ES-I3 (cell line): ENCODE measurements around the gene LCORL.
"Not testable (repeated sequence)": the region's sequence is repeated elsewhere in the genome, so short reads cannot be mapped to it uniquely, and the experiment has no call there.

ENCODE experiments used
- H3K36me3 ChIP-seq: 2 replicates; pipeline ENCODE4 v1.6.1; 2013; ENCODE audit warnings: mild to moderate bottlenecking, low read length, control low read depth, moderate library complexity; ENCODE audit not compliant: insufficient read depth
- H3K4me1 ChIP-seq: 2 replicates; pipeline ENCODE4 v1.6.1; 2013; ENCODE audit warnings: mild to moderate bottlenecking, control low read depth, low read length; ENCODE audit not compliant: insufficient read depth
- H3K9ac ChIP-seq: 2 replicates; pipeline ENCODE4 v1.6.1; 2013; ENCODE audit warnings: low read depth, mild to moderate bottlenecking, low read length, moderate library complexity
- H3K9me3 ChIP-seq: 2 replicates; pipeline ENCODE4 v1.6.1; 2013; ENCODE audit warnings: mild to moderate bottlenecking, low read length, moderate library complexity; ENCODE audit not compliant: control insufficient read depth, insufficient read depth

Gene LCORL

DNA sequence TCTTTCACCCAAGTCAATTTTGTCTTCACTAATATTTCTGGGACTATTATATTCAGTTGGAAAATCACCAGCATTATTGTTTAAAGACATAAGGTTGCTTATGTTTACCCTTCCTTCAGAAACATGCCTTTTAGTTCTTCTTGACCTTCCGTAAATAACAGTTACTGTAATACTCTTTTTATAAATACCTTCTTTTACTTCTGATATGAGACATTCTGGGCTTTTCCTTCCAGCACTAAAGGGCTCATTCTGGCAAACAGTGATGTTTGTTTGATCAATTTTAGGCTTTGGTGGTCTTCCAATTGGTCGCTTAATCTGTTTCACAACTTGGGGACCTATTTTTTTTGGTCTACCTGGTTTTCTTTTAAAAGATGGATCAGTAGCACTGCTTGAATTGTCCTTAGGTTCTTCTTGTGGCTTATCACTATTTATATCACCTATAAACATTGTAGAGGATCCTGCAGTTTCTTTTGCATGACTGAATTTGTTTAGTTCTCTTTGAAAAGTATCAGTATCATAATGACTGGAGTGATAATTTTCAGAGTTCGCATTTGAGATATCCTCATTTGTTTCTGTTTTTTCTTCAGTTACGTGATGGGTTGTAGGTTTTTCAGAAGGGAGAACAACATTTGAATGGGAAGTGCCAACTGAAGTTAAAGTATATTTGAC lies 146.0 kb downstream of the LCORL start:
- no peak overlapping the region for H3K9ac ChIP-seq
- H3K4me1 ChIP-seq = no peaks in the 10 kb centered on the region
- H3K36me3 ChIP-seq = no peaks in the 10 kb centered on the region
- H3K9me3 ChIP-seq = no peaks in the 10 kb centered on the region

DNA sequence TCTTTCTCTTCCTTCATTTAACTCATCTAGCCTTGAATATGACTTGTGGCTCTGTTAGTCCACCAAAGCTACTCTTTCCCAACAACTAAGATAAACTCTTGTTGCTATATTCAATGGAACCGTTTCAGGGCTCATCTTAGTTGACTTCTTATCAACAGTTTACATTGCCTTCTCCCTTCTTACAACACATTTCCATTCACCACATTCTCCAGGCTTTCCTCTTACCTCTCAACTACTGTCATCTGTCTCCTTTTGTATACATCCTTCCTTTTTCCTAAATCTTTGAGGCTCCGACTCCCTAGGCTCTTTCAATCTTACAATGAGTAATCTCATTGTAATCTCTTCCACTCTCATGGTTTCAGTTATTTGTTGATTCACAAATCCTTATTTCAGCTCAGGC lies 152.2 kb downstream of the LCORL start:
- H3K4me1 ChIP-seq = no peaks in the 10 kb centered on the region
- no peaks in the 10 kb centered on the region for H3K9me3 ChIP-seq
- H3K36me3 ChIP-seq = no peaks in the 10 kb centered on the region
- no peak overlapping the region for H3K9ac ChIP-seq

DNA sequence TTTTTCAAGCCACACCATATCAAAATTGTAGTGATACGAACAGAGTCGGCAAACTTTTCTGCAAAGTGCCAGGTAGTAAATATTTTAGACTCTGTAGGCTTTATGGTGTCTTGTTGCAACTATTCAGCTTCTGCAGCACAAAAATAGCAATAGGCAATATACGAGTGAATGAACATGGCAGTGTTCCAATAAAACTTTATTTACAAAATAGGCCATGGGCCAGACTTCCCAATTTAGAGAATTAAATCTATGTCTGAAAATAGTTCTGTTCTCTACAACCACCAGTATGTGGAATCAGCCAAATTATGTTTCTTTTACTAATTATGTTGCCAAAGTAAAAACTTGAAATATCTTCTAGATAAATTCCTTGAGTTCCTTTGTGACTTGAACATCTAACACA lies 154.3 kb downstream of the LCORL start:
- H3K9ac ChIP-seq = no peak overlapping the region
- H3K9me3 ChIP-seq = no peaks in the 10 kb centered on the region
- H3K36me3 ChIP-seq = no peaks in the 10 kb centered on the region
- H3K4me1 ChIP-seq = no peaks in the 10 kb centered on the region

DNA sequence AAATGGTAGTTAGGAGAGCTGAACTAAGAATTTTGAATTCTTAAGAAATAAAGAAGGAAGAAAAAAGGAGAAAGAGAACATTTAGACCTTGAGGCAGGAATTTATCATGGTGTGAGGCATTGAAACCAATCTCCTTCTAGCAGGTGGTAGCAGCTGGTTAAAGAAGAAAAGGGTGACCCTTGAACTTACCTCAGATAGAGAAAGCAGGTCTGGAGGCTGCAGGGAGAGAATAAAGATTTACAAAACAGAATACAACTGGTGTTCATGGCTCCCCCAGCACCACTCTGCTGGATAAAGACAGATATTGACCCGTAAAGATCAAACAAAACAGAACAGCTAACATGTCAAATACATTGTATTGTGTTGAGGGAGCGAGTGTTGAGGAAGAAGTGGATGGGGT lies 154.7 kb downstream of the LCORL start:
- H3K9ac ChIP-seq = no peak overlapping the region
- no peaks in the 10 kb centered on the region for H3K4me1 ChIP-seq
- H3K36me3 ChIP-seq = no peaks in the 10 kb centered on the region

DNA sequence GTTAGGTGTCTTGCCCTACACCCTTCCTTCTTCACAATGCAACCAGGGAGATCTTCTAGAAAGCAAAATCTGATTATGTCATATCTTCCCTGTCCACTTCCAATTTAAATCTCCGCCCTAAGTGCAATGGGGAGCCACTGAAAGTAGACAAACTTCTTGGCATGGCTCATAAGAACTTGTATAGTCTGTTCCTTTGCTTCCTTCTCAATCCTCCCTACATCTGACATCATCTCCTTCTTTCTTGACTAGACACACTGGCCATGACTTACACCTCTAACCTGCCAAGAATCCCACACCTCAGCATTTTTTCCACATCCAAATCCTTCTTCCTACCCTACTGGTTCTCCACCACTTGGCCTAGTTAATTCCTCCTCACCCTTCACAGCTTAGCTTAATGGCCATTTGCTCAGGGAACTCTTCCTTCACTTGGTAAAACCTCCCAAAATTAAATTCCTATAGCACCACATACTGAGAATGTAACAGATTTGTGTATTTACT lies 155.6 kb downstream of the LCORL start:
- H3K36me3 ChIP-seq = no peaks in the 10 kb centered on the region
- no peaks in the 10 kb centered on the region for H3K9me3 ChIP-seq
- H3K4me1 ChIP-seq = no peaks in the 10 kb centered on the region
- H3K9ac ChIP-seq = no peak overlapping the region

More for the DNA sequence above, 154.7 kb downstream of the LCORL start:
- H3K9me3 ChIP-seq = no peaks in the 10 kb centered on the region

DNA sequence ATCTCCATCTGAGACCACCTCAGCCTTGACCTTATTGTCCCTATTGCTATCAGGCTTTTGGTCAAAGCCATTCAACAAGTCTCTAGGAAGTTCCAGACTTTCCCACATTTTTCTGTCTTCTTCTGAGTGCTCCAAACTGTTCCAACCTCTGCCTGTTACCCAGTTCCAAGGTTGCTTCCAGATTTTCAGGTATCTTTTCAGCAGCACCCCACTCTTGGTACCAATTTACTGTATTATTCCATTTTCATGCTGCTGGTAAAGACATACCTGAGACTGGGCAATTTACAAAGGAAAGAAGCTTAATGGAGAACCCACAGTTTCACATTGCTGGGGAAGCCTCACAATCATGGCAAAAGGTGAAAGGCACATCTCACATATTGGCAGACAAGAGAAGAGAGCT lies 159.6 kb downstream of the LCORL start:
- H3K36me3 ChIP-seq, H3K9me3 ChIP-seq, H3K4me1 ChIP-seq, H3K9ac ChIP-seq: not testable (repeated sequence)

DNA sequence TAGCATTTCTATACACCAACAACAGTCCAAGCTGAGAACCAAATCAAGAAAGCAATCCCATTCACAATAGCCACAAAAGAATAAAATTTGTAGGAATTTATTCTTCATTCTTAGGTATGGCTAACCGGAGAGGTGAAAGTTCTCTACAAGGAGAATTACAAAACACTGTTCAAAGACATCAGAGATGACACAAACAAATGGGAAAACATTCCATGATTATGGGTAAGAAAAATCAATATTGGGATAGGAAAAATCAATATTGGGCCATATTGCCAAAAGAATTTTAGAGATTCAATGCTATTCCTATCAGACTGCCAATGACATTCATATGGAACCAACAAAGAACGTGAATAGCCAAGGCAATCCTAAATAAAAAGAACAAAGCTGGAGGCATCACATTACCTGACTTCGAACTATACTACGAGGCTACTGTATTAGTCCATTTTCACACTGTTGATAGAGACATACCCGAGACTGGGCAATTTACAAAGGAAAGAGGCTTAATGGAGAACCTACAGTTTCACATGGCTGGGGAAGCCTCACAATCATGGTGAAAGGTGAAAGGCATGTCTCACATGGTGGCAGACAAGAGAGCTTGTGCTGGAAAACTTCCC lies 161.7 kb downstream of the LCORL start:
- Histone ChIP-seq H3K9ac (no peak overlapping the region), H3K36me3 (no peaks in the 10 kb centered on the region), H3K9me3 (no peaks in the 10 kb centered on the region)

DNA sequence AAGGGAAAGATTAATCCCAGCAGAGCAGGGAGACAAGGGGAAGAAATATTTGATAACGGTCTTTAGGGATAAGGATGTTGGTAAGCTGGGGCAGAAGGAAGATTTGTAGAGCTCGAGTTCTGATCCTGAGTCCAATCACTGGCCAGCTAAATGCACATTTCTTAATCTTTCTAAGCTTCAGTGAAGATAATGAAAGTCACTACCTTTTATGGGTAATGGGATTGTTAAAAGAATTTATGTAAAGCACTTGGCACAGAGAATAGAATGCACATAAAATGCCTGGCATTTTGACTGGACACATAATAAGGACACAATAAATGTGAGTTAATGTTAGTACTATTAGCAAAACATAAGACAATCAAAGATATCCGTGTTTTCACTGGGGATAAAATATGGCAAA lies 167.5 kb downstream of the LCORL start:
- Histone ChIP-seq H3K9ac (no peak overlapping the region), H3K9me3 (no peaks in the 10 kb centered on the region), H3K36me3 (no peaks in the 10 kb centered on the region), H3K4me1 (no peaks in the 10 kb centered on the region)

More for the DNA sequence above, 161.7 kb downstream of the LCORL start:
- H3K4me1 ChIP-seq = no peaks in the 10 kb centered on the region

DNA sequence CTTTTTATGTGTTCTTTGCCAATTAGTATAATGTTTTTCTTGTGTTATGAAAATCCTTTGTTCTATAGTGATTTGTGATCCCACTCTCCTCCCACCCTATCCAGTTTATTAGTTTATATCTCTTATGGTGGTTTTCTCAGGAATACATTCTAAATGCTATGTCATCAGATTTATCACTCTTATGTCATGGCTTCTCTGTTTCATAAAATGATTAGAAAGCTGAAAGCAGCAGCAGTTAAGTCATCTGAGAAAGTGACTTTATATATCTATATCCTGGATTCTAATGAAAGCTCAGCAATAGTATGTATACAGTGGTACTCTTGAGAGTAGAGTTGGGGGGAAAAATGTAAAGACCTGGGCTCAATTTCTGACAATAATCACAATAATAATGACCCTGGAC lies 169.6 kb downstream of the LCORL start:
- no peaks in the 10 kb centered on the region for H3K36me3 ChIP-seq
- no peak overlapping the region for H3K9ac ChIP-seq
- no peaks in the 10 kb centered on the region for H3K4me1 ChIP-seq
- no peaks in the 10 kb centered on the region for H3K9me3 ChIP-seq

DNA sequence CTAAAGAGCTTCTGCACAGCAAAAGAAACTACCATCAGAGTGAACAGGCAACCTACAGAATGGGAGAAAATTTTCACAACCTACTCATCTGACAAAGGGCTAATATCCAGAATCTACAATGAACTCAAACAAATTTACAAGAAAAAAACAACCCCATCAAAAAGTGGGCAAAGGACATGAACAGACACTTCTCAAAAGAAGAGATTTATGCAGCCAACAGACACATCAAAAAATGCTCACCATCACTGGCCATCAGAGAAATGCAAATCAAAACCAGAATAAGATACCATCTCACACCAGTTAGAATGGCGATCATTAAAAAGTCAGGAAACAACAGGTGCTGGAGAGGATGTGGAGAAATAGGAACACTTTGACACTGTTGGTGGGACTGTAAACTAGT lies 171.3 kb downstream of the LCORL start:
- H3K9me3 ChIP-seq, H3K4me1 ChIP-seq, H3K36me3 ChIP-seq, H3K9ac ChIP-seq: not testable (repeated sequence)

DNA sequence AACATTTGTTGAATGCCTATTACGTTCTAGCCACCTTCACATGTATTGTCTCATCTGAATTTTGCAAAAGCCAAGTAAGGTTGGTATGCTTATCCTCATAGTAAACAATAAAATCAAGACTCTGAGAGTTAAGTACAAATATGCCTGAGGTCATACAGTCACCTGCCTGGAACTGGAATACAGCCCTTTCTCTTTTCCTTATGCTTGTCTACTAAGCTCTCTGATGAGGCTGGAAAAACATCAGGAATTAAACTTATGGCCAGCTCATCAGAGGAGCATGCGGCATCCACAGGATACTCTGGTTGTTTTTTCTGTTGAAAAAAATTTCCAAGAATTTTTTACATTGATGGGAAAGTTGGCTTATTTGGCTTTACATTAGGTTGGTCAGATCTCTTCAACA lies 175.3 kb downstream of the LCORL start:
- Histone ChIP-seq H3K9ac (no peak overlapping the region), H3K9me3 (peaks cover 4% of the 10 kb centered on the region; the same call in 1 of the 2 replicates), H3K4me1 (no peaks in the 10 kb centered on the region), H3K36me3 (peaks cover 8% of the 10 kb centered on the region)

DNA sequence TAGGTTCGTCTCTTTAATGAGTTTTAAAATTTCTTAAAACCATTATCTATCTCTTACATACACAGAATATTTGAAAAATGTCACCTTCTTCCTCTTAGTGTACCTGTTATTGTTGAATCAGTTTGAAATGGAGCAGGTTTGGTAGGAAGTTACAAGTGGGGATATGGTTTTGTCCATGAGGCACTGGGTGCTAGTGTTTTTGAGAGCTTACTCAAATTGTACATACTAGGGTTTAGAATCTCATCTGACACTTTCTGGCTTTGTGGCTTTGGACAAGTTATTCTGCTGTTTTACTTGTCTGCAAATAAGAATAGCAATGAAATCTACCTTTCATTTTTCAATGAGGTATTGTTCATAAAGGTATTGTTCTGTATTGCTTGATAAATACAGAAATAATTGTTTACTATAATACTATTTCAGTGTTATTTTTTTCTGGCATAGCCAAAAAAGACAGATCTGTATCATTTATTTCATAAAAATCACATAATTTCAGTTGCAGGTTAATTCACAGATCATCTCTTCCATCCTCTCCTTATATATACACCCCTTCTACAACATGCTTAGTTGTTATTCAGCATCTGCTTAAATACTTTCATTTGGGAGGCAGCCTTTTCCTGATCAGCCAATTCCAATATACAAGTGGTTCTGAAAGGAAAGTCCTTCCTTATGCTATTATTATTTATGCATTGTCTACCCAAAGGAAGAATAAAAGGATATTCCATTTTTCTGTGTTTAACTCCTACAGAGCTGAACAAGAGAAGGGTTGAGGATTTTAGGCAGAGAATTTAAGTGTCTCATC lies 197.5 kb downstream of the LCORL start:
- Histone ChIP-seq H3K4me1 (no peaks in the 10 kb centered on the region), H3K9me3 (no peaks in the 10 kb centered on the region), H3K9ac (no peak overlapping the region), H3K36me3 (peaks cover 6% of the 10 kb centered on the region)

DNA sequence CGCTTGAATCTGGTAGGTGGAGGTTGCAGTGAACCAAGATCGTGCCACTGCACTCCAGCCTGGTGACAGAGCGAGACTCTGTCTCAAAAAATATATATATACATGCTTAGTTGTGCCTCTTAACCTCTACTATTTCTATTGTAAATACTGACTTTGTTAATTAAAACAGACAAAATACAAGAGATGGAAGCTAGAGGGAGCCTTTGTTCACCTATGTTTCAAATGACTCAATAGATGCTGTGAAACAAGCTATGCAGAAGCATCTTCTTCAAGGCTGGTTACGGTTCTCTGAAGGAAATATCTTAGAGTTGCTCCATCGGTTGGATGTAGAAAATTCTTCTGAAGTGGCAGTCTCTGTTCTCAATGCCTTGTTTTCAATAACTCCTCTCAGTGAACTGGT lies 204.5 kb downstream of the LCORL start:
- H3K36me3 ChIP-seq = peaks cover 2% of the 10 kb centered on the region; the same call in 1 of the 2 replicates
- no peak overlapping the region for H3K9ac ChIP-seq
- H3K9me3 ChIP-seq = no peaks in the 10 kb centered on the region
- no peaks in the 10 kb centered on the region for H3K4me1 ChIP-seq

DNA sequence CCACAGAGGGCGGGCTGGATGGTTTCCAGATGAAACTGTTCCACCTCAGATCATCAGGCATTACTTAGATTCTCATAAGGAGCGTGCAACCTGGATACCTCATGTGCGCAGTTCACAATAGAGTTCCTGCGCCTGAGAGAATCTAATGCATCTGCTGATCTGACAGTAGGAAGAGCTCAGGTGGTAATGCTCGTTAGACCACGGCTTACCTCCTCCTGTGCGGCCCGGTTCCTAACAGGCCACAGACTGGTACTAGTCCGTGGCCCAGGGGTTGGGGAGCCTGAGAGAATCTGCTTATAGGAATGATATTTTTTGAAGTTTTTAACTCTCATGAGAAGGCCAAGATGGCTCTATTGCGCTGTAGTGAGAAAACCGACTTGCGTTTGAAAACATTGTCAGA lies 205.4 kb downstream of the LCORL start:
- H3K9me3 ChIP-seq = no peaks in the 10 kb centered on the region
- H3K9ac ChIP-seq = no peak overlapping the region
- no peaks in the 10 kb centered on the region for H3K4me1 ChIP-seq
- peaks cover 2% of the 10 kb centered on the region; the same call in 1 of the 2 replicates for H3K36me3 ChIP-seq

DNA sequence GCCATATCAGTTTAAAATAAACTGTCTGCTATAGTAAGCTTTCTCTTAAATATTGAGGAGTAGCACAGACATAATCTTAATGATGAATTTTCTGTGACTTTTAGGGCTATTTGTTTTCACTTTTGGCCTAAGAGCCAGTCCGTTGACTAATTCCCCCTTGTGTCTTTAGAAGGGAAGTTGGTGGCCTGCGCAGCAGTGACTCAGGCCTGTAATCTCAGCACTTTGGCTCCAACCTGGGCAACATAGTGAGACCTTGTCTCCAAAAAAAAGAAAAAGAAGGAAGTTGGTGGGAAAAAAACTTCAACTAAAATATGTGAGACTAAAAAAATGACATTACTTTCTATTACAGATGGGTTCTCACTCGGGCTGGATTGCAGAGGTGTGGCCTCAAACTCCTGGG lies 207.4 kb downstream of the LCORL start:
- H3K4me1 ChIP-seq = no peaks in the 10 kb centered on the region
- H3K9me3 ChIP-seq = no peaks in the 10 kb centered on the region
- H3K36me3 ChIP-seq = peaks cover 2% of the 10 kb centered on the region; the same call in 1 of the 2 replicates
- H3K9ac ChIP-seq = no peak overlapping the region
